NCI-H2029 treated with DMSO at 0.1 percent for 48 hours (cell line): ENCODE data around the gene SHANK1.

ENCODE experiments used
- DNase-seq: peaks from one replicate; lab custom pipeline; 2025; lab: John Stamatoyannopoulos, UW

The SHANK1 gene

DNA sequence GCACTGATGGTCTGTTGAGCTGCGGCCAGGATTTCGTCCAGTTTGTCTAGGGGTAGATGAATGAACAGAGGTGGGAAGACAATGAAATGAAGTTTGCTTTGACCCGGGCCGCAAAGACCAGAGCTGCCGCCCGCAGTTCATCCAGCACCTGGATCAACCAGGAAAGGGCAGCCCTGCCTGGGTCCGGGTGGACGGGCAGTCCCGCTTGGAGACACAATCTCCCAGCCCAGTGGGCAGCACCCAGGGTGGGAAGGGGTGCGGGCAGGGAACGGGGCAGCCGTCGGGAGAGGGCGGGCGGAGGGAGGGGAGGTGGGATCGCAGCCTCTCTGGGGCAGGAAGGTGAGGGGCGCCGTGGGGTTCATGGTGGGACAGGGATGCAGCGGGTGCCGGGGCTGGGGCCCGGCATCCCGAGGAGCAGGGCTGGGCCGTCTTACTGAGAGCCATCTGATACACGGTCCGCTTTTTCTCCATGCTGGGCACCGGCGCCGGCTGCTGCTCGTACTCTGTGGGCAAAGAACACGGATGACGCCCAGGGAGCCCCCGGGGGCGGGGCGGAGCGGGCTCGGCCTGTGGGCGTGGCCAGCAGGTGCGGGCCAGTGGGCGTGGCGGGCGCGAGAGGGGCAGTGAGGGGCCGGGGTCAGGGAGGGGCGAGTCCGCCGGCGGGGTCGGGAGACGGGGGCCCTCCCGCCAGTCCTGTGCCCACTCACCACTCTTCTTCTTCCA lies 33.1 kb downstream of the SHANK1 start:
- DNase-seq: no peak

DNA sequence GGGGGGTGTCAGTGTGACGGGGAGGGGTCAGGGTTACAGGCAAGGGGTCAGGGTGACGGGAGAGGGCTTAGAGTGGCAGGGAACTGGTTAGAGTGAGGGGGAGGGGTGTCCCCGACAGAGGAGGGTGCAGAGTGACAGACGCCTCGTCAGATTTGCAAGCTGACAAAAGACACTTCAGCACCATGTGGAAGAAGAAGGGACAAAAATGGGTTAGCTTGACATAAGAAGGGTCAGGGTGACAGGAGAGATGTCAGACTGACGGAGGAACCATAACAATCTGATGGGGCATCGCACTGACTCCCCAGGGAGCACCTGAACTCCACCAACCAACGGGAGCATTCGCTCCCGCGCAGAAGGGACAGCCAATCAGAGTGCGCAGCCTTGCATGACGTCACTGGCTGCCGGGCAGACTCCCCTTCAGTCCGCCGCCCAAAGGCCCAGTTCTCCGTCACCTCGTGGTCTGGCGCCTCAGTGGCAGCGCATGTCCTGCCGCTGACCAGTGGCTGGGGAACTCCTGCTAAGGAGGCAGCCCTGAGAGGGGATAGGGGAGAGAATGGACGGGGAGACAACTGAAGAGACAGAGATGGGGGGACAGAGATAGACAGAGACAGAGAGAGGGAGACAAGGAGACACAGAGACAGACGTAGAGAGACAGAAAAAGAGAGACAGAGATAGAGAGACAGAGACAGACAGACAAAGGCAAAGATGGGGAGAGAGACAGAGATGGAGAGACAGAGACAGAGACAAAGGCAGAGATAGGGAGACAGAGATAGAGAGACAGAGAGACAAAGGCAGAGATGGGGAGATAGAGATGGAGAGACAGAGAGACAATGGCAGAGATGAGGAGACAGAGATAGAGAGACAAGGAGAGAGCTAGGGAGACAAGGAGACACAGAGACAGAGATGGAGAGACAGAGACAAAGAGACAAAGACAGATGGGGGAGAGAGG lies 40.2 kb downstream of the SHANK1 start:
- no peak for DNase-seq

DNA sequence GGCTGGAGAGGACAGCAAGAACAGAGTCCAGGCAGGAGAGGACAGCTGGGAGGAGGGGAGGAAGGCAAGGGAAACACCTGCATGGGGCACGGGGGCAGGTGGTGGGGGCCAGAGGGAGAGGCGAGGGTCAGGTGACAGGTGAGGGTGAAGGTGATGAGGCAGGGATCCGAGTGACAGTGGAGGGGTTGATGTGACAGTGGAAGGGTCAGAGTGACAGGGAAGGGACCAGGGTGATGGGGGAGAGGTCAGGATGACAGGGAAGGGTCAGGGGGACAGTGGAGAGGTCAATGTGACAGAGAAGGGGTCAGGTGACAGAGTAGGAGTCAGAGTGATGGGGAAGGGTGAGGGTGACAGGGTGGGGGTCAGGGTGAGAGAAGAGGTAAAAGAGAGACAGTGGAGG lies 41.3 kb downstream of the SHANK1 start:
- no peak for DNase-seq

DNA sequence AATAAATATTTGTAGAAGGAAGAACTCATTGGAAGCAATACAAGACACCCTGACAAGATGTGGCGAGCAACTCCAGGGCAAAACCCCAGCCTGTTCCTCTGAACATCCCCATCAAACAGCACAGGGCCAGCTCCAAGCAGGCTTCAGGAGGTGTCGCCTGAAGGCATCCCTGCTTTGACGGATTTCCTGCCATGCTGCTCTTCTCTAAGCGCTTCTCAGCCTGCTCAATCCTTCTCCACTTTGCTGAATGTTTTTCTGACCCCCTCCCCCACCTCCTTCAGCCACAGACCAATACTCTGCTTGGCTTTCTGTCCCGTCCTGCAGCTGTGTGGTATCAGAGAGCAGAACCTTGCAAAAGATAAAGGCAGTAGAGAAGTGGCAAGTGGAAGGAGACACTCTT lies 42.0 kb downstream of the SHANK1 start:
- no peak for DNase-seq

DNA sequence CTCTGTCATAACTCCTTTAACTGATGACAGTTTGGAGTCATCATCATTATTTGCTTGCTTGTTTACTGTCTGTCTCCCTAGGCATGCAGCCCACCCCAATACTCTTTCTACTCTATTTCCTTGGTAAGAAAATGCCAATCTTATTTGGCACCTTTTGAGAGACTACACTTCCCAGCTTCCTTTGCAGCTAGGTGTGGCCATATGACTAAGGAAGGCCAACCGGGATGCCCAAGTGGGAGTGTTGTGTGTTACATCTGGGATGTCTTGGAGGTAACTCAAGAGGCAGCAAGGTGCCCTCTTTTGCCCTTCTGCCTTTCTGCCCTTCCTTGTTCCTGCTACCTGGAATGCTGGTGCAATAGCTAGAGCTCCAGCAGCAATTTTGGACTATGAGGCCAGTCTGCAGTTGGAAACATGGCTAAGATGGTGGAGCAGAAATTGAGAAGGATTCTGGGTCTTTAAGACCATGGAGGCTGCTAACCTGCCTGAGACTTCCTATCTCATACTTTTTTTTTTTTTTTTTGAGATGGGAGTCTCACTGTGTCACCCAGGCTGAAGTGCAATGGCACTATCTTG lies 42.9 kb downstream of the SHANK1 start:
- no peak for DNase-seq

DNA sequence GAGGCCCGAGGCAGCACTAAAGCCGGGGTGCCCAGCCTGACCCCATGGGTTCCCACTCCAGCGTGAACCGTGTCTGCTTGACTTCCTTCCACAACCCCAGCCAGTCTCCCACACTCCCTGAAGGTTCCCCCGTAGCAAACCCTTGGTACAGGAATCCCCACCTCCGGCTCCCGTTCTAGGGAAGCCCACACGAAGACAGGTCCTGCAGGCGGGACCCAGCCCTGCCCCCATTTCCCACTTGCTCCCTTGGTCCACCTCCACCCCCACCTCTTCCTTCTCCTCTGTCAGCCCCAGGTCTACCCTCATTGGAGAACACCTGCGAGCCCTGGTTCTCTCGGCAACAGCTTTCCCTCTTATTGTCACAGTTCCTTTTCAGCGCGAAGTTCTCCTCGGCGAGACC lies 46.5 kb downstream of the SHANK1 start:
- DNase-seq: no peak

DNA sequence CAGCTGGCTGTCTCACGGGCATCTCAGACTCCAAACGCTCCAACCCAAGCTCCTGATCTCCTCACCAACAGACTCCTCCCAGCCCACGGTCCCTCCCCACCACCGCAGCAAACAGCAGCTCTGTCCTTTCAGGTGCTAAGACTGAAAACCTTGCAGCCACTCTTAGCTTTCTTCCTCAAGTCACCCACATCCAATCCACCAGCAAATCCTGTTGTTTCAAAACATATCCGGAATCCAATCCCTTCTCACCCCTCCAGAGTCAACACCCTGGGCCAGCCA lies 49.6 kb downstream of the SHANK1 start:
- DNase-seq: no peak

DNA sequence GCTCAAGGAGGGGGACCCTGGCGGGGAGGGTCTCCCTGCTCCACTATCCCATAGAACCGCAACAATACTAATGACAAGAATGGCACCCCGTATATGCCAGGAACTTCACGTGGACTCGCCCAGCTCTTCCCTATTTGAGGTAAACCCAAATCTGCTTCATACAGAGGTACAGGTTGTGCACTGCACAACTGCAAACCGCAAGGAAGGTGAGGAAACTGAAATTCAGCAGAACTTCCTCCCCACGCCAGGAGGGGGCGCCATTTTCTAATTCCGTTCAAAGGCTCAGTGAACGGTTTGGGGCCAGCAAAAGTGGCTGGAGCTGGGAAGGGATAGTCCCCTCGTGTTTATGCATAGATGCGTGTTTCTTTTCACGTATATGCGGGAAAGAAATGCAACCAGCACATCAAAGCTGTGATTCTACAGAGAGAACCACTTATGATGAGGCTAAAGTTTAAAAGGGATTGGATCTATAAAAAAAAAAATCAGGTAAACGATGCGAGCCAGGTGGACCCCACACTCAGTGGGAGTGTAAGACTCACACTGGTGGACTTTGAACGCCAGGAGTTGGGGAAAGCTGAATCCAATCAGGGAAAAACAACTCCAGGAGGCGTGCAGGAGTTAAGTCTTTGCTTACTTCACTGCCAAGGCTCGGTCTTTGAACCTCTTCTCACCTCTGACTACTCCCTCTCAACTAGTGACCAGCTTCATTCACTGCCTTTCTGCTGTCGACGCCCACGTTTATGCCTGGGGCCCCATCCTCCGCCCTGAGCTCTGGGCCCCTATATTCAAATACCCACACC lies 50.1 kb downstream of the SHANK1 start:
- DNase-seq: no peak

DNA sequence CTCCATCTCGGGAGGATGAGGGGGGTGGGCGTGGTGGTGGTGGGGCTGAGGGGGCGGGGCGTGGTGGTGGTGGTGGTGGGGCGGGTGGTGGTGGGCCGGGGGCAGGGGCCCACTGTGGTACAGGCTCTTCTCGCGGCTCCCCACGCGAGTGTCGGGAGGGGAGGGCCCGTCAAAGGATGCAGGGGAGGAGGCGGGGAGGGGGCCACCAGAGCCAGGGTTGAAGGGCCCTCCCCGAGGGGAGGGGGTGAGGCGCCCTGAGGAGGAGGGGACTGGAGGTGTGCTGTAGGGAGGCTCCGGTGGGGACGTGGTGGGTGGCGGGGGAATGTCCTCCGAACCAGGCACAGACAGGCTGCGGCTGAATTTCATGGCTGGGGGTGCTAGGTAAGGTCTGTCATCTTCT lies 50.7 kb downstream of the SHANK1 start:
- DNase-seq: no peak

DNA sequence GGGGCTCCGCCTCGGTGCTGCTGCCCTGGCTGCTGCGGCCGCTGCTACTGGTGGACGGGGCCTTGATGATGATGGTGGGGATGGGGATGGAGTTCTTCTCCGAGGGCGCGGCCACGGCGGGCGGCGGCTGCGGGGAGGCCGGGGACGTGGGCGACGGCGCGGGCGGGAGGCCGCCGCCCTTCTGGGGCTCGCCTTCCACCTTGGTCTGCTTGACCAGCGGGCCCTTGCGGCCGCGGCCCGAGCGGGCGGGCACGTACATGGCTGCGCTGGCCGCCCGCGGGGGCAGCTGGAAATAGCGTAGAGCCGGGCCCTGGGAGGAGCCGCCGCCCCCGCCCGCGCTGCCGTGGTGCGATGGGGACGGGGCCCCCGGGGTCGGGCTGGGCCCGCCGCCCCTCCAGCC lies 51.2 kb downstream of the SHANK1 start:
- DNase-seq: no peak

DNA sequence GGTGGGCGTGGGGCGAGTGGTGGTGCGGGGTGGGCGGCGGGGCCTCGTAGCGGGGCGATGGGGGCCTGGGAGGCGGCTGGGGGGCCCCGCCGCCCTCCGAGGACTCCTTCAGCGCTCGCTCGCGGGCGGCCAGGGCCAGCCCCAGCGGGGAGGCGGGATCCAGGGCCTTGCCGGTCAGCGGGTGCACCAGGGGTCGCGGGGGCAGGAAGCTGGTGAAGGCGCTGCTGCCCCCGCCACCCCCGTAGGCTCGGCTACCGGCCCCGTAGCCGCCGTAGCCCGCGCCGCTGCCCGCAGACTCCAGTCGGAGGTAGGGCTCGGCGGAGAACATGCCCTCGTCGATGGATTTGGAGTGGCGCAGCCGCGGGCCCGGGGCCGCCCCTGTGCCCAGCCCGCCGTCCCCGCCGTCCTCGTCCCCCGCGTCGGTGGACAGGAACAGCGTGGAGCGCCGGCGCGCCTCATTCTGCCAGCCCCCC lies 51.8 kb downstream of the SHANK1 start:
- DNase-seq: no peak

DNA sequence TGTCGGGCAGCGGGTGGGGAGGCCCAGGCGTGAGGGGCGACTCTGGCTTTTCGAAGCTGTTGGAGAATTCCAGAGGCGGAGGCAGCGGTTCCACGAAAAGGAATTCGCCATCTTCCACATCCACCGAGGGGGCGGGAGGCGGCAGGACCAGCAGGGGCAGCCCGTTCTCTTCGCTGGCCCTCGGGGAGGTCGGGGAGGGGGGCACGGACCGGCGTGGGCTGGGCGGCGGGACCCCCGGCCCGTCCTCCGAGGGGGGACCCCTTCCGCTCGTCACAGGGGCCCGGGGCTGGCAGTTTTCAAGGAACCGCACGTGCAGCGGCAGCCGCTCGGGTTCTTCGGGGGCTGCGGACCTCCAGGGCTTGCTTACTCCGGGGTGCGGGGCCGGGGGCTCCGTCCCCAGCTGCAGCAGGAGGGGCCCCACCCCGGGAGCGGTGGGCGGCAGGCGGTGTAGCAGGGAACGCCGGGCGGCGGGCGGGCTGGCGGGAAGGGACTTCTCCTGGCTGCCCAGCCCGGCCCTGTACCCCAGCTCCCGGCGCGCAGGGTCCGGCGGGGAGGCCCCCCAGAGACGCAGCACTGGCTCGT lies 52.3 kb downstream of the SHANK1 start:
- DNase-seq: no peak

DNA sequence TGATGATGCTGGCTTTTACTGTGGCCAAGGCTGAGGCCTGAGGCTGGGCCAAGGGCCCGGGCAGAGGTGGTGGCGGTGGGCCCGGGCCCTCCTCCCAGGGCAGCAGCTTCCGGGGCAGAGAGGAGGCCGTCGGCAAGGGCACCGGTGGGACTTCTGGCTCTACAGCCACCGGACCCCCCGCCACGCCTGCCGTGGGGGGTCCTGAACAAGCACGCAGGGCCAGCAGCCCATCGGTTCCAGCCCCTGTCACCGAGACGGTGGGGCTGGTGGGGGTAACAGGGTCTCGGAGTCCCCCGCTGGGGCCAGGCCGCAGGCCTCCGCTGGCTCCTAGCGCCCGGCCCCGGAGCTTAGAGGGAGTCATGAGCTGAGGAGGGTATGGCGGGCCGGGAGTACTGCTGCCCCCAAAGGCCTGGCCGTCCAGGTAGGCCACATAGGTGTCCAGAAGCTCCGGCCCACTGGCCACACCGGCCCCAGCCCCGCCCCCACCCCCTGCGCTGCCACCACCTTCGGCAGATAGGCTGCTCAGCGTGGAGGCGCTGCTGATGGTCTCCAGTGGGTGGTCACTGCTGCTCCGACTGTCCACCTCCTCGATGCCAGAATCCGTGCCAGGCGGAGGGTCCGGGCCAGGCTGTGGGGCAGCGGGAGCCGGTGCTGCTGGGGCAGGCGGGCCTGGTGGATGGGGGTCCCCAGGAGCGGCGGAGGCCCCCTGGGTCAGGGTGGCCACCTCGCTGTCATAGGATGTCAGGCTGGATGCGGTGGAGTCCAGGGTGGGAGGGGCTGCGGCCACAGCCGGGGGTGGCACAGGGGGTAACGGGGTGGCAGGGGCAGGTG lies 53.0 kb downstream of the SHANK1 start:
- DNase-seq: no peak

DNA sequence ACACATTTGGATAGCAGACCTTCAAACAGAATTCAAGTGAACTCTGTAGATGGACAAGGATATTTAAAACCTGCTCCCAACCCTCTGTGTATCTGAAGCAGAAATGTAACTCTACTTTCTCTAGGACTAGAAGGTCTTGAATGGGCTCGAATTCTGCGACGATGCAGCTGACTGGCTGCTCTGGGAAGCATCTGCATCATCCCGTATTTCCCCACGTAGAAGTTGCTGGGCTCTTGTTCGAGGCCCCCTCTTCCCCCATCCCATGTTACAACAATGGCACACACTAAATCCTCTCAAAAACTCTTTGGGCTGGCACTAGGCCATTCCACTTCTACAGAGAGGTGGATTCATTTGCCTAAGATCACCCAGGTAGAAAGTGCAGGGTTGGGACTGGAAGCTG lies 55.4 kb downstream of the SHANK1 start:
- DNase-seq: no peak

DNA sequence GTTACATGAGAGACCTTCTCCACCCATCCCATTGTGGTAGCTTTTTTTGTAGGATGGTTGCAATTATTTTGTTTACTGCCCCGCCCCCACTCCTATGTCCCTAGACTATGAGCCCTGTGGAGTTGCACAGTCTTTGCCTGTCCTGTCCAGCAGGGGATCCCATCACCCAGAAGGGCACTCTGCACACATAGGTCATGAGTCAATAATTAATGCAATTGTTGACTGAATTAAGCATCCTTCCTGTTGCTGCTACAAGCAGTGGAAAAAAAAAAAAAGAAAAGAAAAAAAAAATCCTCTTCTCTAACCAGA lies 56.2 kb downstream of the SHANK1 start:
- no peak for DNase-seq

DNA sequence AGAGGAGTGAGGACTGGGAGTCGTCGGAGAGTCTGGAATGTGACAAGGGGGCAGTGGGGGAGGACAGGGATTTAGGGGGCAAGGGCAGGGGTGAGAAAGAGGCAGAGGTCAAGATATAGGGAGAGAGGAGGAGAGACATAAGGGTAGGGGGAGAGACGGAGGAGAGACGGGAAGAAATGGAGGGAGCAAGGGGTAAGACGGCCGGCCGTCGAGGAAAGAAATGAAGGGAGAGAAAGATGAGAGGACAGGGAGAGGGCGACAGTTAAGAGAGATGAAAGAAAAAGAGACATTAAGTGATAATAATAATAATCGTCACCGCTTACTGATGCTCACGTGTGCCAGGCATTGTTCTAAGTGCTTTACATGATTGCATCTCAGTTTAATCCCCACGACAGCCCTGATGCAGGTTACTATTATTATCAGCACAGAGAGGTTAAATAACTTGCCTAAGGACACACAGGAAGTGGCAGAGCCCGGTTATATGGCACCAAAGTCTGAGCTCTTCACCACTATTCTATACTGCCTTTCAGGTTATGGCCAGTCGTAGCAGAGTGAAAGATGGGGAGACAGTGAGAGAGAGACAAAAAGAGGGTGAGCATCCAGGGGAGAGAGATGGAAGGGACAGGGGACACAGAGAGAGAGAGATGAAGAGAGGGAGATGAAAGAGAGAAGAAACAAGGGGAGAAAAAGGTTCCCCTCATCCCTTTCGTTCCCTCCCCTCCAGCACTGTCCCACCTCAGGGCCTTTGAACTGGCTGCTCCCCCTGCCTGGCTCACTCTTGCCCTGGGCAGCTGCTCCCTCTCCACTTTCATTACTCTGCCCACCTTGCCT lies 56.7 kb downstream of the SHANK1 start:
- DNase-seq: no peak

DNA sequence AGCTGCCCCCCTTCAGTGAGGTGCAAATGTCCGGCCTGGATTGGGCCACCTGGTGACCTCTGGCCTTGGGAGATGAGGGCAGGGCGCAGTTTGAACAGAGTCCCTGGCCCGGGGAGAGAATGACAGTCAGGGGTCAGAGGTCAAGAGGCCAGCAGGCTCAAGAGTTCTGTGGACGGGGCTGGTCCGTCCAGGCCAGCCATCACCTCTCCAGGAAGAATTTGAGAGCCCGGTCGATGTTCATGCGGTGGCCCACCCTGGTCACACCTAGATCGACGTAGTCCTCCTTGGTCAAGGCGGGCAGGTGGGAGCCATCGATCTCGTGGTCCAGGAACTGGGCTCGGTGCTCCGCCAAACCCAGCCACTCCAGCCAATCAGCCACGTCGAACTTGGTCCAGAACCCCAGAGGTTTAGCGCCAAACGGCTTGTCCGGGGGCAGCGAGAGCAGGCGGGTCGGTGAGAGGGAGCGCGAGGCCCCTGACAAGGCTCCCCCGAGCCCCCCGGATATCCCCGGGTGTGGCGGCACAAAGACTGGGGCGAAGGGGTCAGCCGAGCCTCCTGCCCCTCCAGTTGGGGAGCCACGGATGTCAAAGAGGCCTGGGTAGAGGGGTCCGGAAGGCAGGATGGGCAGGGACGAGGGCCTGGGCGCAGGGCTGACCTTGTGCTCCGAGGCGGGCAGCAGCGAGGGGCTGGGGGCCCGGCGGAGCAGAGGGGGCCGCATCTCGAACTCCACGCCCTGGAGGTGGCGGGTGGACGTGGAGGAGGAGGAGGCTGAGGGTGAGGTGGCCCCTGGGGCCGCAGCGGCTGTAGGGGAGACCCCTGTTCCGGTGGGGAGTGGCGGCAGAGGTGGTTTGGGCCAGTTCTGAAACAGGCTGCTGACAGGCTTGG lies 57.6 kb downstream of the SHANK1 start:
- DNase-seq: no peak

DNA sequence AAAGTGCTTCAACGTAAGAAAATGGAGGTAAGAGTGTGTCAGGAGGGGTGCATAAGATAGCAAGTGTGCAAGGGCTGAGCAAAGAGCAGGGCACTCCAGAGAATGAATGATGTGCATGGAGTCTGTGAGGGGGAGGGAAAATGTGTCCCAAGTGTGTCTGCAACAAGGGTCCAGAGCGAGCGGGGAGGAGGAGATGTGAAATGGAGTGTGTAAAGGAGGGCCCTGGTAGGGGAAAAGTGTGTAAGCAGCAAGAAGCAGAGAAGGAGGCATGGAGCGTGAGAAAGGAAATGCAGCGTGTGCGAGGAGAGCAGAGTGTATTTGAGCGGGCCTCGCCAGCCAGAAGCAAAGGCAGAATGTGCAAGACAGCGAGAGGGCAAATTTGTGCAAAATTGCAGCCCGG lies 58.6 kb downstream of the SHANK1 start:
- no peak for DNase-seq

DNA sequence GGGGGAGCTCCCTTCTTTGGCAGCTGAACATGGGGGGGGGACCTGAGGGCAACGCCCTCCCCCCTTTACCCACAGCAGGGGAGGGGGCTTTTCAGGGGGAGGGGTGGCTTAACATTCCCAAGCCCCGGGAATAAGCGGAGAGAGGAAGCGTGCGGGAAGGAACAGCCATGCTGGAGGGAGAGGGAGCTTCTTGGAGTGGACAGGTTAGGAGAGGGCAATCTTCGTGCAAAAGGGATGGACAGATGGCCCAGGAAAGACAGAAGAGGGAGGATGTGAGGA lies 59.6 kb downstream of the SHANK1 start:
- DNase-seq: no peak
